GM21390 (cell line): Measurements from ENCODE around the gene SLC7A10.

Experiments
- ATAC-seq: cut with Tn5 transposase; IDR thresholded peaks from one replicate; pipeline ENCODE4 v1.9.1; 2021; ENCODE audit not compliant: unreplicated experiment

SLC7A10 gene

GRCh38 chr19:33225458-33225926, at the start of gene SLC7A10:
TSS of gene SLC7A10 (minus strand) at chr19:33225850. CDS start at chr19:33225703, 147 bp downstream.
- ATAC-seq: no peak

DNA sequence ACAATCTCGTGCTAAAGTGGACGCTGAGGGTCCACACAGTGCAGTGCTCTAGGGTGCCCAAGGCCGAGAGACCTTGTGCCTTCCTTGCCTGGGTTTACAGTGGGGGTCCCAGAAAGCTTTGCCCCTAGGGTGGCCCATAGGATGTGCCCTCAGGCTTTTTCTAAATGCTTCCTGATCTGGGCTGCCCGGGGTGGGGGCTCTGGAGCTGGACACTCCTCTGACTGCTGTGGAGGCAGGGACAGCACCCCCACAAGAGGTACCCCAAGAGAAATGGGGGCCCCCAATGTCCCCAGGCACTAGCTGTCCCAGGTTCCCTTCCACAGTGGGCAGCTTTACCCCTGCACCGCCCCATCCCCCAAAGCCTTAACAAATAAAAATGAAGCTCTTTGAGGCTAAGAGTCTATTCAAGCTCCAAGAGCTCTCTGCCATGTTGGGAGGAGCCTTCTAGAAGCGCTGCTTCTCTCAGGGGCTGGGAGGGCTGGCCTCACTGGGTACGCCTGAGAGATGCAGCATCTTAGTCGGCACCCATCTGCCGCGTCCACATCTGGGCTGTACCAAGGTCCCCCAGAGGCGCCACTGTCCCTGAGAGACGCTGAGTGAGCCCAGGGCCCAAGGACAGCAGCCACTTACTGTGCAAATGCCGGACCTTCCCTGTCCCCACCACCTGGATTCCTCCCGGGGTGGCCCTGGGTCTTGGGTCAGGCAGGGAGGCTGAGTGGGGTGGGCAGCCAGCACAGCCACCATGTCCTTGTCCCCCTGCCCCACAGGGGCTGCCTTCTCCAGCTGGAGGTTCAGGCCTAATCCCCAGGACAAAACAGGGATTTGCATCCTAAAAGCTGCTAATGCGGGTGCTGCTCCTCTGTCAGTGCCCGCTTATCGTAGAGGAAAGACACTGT, 49.3 kb upstream of the SLC7A10 start:
- no peak for ATAC-seq

DNA sequence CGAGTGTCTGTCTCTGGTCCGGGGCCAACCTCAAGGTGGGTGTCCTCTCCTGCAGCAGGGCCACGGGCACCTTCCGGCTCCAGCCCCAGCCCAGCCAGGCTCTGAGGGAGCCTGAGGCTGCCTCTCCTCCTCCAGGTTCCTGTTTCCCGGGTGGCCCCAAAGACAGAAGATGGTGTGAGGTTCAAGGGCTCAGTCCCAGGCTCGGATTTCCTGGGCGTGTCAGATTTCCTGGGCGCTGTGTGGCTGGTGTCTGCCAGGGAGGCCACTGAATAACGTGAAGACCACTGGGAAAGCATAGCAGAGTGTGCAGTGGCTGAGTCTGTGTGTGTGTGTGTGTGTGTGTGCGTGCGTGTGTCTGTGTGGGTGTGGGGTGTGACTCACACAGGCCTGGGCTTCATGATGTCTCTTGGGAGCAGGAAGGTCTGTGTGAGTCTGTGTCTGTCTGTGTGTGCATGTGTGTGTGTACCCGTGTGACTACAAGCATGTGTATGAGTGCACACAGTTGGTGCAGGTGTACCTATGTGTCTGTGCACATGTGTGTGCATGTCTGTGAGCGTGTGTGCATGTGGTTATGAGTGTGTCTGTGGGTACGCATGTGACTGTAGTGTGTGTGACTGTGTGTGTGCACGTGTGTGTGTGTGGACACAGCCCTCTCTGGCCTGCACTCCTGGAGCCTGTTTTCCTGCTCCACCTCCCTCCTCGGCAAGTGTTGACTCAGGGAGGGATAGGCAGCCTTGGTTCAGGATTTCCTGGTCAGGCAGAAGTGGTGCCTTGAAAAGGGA, 48.4 kb upstream of the SLC7A10 start:
- ATAC-seq: no peak

DNA sequence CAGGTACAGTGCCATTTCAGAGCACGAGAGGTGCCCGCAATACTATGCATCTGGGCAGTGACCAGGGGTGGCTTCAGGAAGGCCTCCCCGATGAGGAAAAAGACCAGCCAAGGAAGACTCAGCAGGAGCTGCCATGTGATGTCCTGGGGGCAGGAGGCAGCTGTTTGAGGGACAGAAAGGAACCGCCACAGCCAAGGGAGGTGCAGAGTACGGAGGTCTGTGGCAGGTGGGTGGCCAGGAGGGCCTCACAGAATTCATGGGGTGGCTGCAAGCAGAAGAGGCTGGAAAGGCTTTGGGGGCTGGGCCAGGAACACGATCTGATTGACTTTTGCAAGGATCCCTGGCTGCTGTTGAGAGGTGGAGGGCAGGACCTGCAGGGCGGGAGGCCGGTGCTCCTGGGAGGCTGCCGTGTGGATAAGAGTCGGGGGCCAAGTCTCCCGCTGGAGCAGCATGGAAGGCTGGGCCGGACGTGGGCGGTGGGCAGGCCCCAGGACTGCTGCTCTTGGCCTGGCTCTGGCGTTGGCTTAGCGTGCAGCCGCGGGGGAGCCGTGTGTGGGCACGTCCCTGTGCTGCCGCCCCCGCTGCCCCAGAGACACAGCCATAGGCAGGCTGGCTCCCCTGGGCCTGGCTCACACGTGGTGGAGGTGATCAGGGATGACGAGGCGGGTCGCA, 47.6 kb upstream of the SLC7A10 start:
- no peak for ATAC-seq

DNA sequence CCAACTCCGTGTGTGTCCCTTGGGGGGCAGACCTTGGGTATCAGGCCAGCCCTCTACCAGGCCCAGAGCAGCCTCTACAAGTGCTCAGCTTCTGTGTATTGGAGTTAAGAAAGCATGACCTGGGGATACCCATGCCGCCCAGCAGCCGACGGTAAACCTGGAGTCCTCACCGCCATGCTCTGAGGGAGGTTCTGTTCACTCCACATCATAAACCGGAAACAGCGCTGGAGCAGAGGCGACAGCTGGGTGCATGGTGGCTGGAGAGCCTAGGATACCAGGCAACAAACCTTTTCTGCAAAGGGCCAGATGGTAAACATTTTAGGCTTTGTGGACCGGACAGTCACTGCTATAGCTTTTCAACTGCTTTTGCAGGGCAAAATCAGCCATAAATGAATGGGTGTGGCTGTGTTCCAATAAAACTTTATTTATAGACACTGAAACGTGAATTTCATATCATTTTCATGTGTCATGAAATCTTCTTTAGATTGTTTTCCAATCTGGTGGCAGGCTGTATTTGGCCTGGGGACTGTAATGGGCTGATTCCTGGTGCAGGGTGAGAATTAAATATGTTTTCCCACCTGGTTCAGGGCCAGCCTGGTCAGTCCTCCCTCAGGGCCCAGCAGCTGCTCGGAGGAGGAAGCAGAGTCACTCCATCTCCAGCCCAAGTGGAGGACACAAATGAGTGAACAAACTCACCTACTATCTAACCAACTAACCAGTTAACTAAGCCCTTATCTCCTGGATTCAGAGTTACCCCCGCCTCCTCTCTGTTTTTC, 45.8 kb upstream of the SLC7A10 start:
- no peak for ATAC-seq

- ATAC-seq: no peak
These were observed 45.1 kb upstream of the SLC7A10 start for GRCh38 chr19:33270769-33271168.

DNA sequence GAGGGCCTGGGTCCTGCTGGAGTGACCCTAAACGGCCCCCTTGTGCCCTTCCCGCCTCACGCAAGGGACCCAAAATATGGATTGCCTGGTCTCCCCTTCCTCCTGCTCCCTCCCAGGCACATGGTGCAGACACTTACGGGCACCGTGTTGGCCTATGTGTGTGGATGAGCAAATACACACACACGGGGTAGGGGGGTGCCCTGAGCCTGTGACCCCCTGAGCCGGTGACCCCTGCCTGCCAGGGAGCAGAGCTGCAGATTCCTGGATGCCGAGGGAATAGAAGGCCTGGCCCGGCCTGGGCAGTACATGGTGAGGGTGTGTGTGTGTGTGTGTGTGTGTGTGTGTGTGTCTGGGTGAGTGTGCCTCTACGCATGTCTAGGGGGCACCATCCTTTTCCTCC, 43.4 kb upstream of the SLC7A10 start:
- no peak for ATAC-seq

DNA sequence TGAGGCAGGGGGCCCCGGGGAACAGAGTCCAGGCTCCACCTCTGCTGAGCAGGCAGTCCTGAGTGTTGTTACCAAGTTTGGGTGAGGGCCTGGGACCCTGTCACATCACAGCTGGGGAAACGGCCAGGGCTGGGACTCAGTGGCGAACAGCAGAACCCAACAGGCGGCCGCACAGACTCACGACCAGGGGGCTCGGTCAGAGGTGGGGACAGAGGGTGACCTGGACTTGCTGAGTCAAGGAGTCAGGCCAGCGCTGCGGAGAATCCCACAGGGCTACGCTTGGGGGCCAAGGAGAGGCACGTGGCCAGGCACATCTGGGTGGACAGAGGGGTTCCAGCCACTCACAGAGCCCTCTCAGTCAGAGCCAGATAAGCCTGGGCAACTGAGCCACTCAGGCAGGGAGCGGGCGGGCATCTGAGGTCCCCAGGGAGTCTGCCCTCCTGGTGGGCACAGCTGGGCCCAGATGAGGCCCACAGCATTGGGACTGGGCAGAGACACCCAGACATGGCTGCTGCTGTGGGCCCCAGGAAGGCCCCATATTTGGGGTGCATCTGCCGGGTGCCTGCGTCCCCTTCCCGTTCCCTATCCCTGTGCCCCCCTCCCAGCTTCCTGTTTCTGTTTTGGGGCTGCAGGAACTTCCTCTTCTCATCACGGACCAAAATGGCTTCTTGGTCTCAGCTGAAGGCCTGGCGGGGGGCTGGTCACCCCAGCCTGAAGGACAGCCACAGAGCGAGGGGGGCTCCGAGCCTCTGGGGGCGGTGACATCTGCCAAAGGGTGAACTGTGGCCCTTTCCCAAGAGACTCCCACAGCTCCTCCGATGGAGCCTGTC, 42.7 kb upstream of the SLC7A10 start:
- ATAC-seq: no peak

- no peak for ATAC-seq
These were observed 42.1 kb upstream of the SLC7A10 start for GRCh38 chr19:33267706-33268105.

GRCh38 chr19:33266974-33267484, 41.4 kb upstream of the SLC7A10 start:
- ATAC-seq: no peak

GRCh38 chr19:33264881-33265445, 39.3 kb upstream of the SLC7A10 start:
- ATAC-seq: no peak

DNA sequence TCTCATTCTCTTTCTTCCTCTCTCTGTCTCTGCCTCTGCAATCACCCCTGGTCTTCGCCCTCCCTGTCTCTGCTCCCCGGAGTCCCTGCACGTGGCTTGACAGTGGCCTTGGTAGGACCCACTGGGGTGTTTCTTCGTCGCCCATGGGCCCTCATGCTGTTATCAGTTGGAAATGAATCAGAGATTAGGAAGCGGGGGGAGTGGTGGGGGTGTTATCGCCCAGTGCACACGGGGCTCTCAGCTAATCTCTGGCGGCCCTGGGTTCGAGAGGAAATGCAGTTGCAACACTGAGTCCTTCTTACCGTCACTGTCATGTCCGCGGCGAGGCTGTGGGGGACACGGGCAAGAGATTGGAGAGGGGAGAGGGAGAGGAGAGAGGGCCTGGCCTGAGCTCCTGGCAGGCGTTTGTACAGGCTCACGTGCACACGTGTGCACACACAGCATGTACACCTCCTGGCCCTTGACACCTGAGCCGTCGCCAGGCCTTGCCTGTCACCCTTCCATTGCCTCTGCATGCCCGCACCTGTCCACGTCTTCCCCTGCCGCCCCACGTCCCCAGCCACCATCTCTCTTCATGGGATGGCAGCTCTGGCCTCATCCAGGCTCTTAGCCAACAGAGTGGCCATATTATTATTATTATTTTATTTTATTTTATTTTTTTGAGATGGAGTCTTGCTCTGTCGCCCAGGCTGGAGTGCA, 37.8 kb upstream of the SLC7A10 start:
- ATAC-seq: no peak

GRCh38 chr19:33261511-33262189, 36.0 kb upstream of the SLC7A10 start:
- no peak for ATAC-seq

DNA sequence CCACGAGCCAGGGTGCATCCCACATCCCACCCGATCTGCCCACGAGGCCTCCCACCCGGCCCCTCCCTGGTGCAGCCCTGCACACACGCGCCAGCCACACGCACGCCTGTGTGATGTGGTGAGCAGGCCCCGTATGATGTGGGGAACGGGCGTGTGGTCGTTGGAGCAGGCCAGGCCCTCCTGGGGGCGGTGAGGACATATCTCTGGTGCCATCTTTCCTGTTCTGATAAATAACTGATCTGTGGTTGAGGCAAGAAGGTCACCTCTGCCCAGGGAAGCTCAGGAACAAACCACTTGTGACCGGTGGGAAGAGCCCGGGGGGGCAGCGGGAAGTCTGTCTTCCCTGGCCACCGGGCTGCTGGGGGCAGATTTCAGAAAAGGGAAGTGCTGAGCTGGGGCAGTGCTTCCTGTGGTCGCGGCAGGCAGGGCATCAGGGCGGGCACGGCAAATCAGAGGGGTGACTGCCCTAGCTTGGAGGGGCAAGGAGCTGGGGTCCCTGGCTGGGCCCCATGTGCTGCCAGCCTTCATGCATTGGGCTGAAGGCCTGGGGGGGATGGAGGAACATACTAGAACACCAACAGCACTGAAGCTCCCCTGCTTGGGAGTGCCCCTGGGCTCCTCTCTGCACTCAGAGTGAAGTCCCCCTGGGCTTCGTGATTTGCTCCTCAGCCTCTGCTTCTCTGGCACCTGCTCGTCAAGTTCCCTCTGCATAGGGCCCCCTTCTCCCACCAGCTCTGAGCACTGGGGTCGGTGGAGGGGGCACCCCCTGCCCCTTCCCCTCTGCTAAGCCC, 35.2 kb upstream of the SLC7A10 start:
- no peak for ATAC-seq

DNA sequence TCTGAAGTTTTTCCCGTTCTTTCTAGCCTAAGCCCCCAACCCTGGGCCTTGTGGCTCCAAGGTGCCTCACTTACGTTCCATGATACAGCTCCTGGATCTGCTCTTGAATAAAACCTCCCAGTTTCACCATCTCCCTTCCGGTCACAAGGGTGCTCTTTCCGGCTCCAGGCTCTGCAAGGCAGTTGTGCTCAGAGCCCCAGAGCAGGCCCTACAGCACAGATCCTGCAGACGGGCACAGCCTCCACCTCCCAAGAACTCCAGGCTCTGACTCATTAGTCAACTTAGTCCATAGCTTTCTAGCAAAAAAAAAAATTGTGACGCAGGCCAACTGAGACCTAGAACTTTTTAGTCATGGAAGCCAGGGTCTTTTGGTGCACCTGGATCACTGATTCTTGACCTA, 33.9 kb upstream of the SLC7A10 start:
- ATAC-seq: no peak

DNA sequence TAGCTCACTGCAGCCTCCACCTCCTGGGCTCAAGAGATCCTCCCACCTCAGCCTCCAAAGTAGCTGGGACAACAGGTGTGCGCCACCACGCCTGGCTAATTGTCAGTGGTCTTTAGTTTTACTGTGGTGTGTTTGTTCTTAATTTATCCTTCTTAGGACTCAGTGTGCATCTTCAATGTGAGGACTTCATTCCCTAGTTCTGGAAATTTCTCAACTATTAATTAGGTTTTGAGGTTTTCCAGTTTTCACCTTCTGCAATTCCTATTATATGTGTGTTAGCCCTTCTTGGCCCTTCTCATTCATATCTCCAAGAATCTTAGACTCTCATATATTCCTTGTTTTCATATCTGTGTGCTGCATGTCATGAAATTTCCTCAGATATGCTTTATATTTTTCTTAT, 32.2 kb upstream of the SLC7A10 start:
- no peak for ATAC-seq

GRCh38 chr19:33256261-33256660, 30.6 kb upstream of the SLC7A10 start:
- no peak for ATAC-seq
